Astrocyte of the cerebellum (primary cell): ENCODE measurements around the gene KY.

Experiments used
- DNase-seq: peaks from one replicate; pipeline ENCODE4 v3.0.0-alpha.2; 2011; ENCODE audit warnings: low read depth
- H3K4me3 ChIP-seq: 2 replicates; pipeline ENCODE4 v1.5.1; 2011; ENCODE audit warnings: mild to moderate bottlenecking, low read depth, low read length, moderate library complexity
- in situ Hi-C: cut with HindIII; loops from 2 replicates; pipeline ENCODE4 v1.10.0; 2017; ENCODE audit warnings: low sequenced_read_pairs
- TF ChIP-seq, protein P1 (sequence below): IDR thresholded peaks from 2 replicates; pipeline ENCODE4 v1.5.1; 2012; ENCODE audit warnings: low read length, low read depth, moderate library complexity, mild to moderate bottlenecking; ENCODE audit errors: missing control alignments

Gene KY

DNA sequence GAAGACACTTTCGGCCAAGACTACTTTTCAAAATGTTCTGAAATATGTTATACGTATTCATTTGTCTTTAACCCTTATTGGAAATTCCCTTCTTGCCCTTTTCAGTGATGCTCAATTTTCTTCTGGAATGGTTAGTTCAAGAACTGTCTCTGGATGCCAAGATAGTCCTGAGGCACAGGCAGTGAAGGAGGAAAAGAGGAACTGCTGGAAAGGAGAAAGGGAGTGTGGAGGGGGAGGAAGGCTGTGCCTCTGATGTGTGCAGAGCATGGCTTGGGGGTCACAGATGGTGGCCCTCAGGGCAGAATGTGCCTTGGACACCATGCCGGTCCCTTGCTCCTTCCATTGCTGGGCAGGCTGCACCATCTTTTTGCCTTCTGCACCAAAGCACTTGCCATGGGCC, 91.2 kb downstream of the KY start:
- TF ChIP-seq, protein P1, sequence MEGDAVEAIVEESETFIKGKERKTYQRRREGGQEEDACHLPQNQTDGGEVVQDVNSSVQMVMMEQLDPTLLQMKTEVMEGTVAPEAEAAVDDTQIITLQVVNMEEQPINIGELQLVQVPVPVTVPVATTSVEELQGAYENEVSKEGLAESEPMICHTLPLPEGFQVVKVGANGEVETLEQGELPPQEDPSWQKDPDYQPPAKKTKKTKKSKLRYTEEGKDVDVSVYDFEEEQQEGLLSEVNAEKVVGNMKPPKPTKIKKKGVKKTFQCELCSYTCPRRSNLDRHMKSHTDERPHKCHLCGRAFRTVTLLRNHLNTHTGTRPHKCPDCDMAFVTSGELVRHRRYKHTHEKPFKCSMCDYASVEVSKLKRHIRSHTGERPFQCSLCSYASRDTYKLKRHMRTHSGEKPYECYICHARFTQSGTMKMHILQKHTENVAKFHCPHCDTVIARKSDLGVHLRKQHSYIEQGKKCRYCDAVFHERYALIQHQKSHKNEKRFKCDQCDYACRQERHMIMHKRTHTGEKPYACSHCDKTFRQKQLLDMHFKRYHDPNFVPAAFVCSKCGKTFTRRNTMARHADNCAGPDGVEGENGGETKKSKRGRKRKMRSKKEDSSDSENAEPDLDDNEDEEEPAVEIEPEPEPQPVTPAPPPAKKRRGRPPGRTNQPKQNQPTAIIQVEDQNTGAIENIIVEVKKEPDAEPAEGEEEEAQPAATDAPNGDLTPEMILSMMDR, result no peak
- in situ Hi-C loops, result no loop called here
- DNase-seq, result no peak
- H3K4me3 ChIP-seq, result no peak overlapping the region
